GM23338 (cell line): ENCODE measurements around the gene AOPEP. TPM values are rescaled to one million over a fixed set of nuclear protein-coding genes. Genes with fewer than 3 reads are reported as not detected.

Experiments used
- ATAC-seq: fragments of 200-7000 bp; cut with Tn5 transposase; 3 replicates; pipeline ENCODE4 v1.9.1; 2020
- DNase-seq: peaks from one replicate; pipeline ENCODE4 v3.0.0-alpha.2; 2015; ENCODE audit warnings: low spot score
- H2AFZ ChIP-seq: fragments of 200-600 bp; sonication (generic); 2 replicates; pipeline ENCODE4 v1.8.0; 2016; ENCODE audit warnings: antibody characterized with exemption, mild to moderate bottlenecking, moderate library complexity
- H3F3A ChIP-seq: fragments of 200-600 bp; sonication (generic); replicated peaks from 2 replicates; pipeline ENCODE4 v1.8.0; 2017; ENCODE audit warnings: antibody characterized with exemption, mixed run types, low read depth
- H3K27ac ChIP-seq: fragments of 200-600 bp; sonication (generic); 2 replicates; pipeline ENCODE4 v1.6.1; 2016; ENCODE audit warnings: low read depth
- H3K27me3 ChIP-seq: fragments of 200-600 bp; sonication (generic); 2 replicates; pipeline ENCODE4 v1.8.0; 2016; ENCODE audit warnings: mild to moderate bottlenecking, mixed run types, moderate library complexity; ENCODE audit not compliant: insufficient read depth
- H3K36me3 ChIP-seq: fragments of 200-600 bp; sonication (generic); 2 replicates; pipeline ENCODE4 v1.8.0; 2016; ENCODE audit warnings: mild to moderate bottlenecking; ENCODE audit not compliant: insufficient read depth
- H3K4me1 ChIP-seq: fragments of 200-600 bp; sonication (generic); 2 replicates; pipeline ENCODE4 v1.8.0; 2016; ENCODE audit warnings: mild to moderate bottlenecking, moderate library complexity; ENCODE audit not compliant: insufficient read depth
- H3K4me2 ChIP-seq: fragments of 200-600 bp; sonication (generic); 2 replicates; pipeline ENCODE4 v1.7.1; 2017; ENCODE audit warnings: mixed run types
- H3K4me3 ChIP-seq: fragments of 200-600 bp; sonication (generic); 2 replicates; pipeline ENCODE4 v1.6.1; 2016; ENCODE audit warnings: mixed run types
- H3K79me2 ChIP-seq: fragments of 200-600 bp; sonication (generic); replicated peaks from 2 replicates; pipeline ENCODE4 v1.8.0; 2017; ENCODE audit warnings: mild to moderate bottlenecking; ENCODE audit not compliant: insufficient read depth
- H3K9me2 ChIP-seq: fragments of 200-600 bp; sonication (generic); 2 replicates; pipeline ENCODE4 v1.8.0; 2017; ENCODE audit not compliant: insufficient read depth
- H4K20me1 ChIP-seq: fragments of 200-600 bp; sonication (generic); replicated peaks from 2 replicates; pipeline ENCODE4 v1.8.0; 2017; ENCODE audit warnings: mild to moderate bottlenecking; ENCODE audit not compliant: insufficient read depth
- H3K27ac Mint-ChIP-seq: 2 replicates; pipeline ENCODE4 v1.8.0; 2020; ENCODE audit warnings: inconsistent platforms, mild to moderate bottlenecking, moderate library complexity, mixed read lengths
- H3K27me3 Mint-ChIP-seq: 3 replicates; pipeline ENCODE4 v1.8.0; 2022; ENCODE audit warnings: low read depth, mild to moderate bottlenecking, moderate library complexity, mixed read lengths, inconsistent platforms; ENCODE audit not compliant: insufficient read depth, poor library complexity
- H3K36me3 Mint-ChIP-seq: 3 replicates; pipeline ENCODE4 v1.8.0; 2021; ENCODE audit warnings: low read depth, mild to moderate bottlenecking, inconsistent platforms, moderate library complexity, mixed read lengths
- H3K4me1 Mint-ChIP-seq: 3 replicates; pipeline ENCODE4 v1.8.0; 2020; ENCODE audit warnings: mild to moderate bottlenecking, inconsistent platforms, mixed read lengths
- H3K4me3 Mint-ChIP-seq: 3 replicates; pipeline ENCODE4 v1.8.0; 2021; ENCODE audit warnings: moderate library complexity, mild to moderate bottlenecking, inconsistent platforms, mixed read lengths
- H3K9me3 Mint-ChIP-seq: 3 replicates; pipeline ENCODE4 v1.8.0; 2020; ENCODE audit warnings: moderate library complexity, mild to moderate bottlenecking, inconsistent platforms, mixed read lengths
- JUNB ChIP-seq: IDR thresholded peaks from one replicate; pipeline ENCODE4 v1.6.1; 2016; ENCODE audit warnings: antibody characterized with exemption; ENCODE audit not compliant: unreplicated experiment
- ZNF114 ChIP-seq: fragments of 250-450 bp; sonication (Bioruptor Pico); IDR thresholded peaks from 2 replicates; pipeline ENCODE4 v1.5.0; 2020; ENCODE audit warnings: mild to moderate bottlenecking, moderate library complexity
- ZNF462 ChIP-seq: fragments of 250-450 bp; sonication (Bioruptor Pico); IDR thresholded peaks from 2 replicates; pipeline ENCODE4 v1.5.0; 2020; ENCODE audit warnings: mild to moderate bottlenecking, moderate library complexity
- polyA plus RNA-seq: library from polyadenylated mRNA; unstranded; fragments of >200 nt; fragmentation: Nextera tagmentation; extraction: Ambion mirVana; gene quantifications from 2 replicates; pipeline ENCODE4 v1.2.1, GENCODE V29; 2016
- total RNA-seq: library from RNA; depleted of rRNA; stranded (reverse); fragments of >200 nt; shearing (Covaris generic); gene quantifications from 2 replicates; pipeline ENCODE4 v1.2.3, GENCODE V29; 2014

AOPEP gene
- total and polyA plus RNA-seq, 2 experiments from 2014 or later, result 7.0 to 16.5 TPM

- no peak for DNase-seq
- H3K27me3 ChIP-seq, result no peaks in the 10 kb centered on the region
- no peak overlapping the region for H3K27ac Mint-ChIP-seq
- no peaks in the 10 kb centered on the region for H3K36me3 ChIP-seq
- H3K9me2 ChIP-seq, result no peaks in the 10 kb centered on the region
- H3K4me1 ChIP-seq, result no peaks in the 10 kb centered on the region
- H2AFZ ChIP-seq, result no peak overlapping the region
- H3K4me2 ChIP-seq, result no peak overlapping the region
- no peak overlapping the region for H3K27ac ChIP-seq
- no peak for TF ChIP-seq ZNF114
- no peak for TF ChIP-seq ZNF462 (CRISPR knock-in tag)
- no peaks in the 10 kb centered on the region for H3K9me3 Mint-ChIP-seq
- no peaks in the 10 kb centered on the region for H3K36me3 Mint-ChIP-seq
- H4K20me1 ChIP-seq, result no peaks in the 10 kb centered on the region
- no peak overlapping the region for H3K4me3 ChIP-seq
- H3F3A ChIP-seq, result no peaks in the 10 kb centered on the region
- H3K4me3 Mint-ChIP-seq, result no peak overlapping the region
- ATAC-seq, result no peak
- peaks cover 6% of the 10 kb centered on the region for H3K27me3 Mint-ChIP-seq
- no peaks in the 10 kb centered on the region for H3K79me2 ChIP-seq
- H3K4me1 Mint-ChIP-seq, result peaks cover 36% of the 10 kb centered on the region
Measured at GRCh38 chr9:94973451-94973941, 247.0 kb downstream of the AOPEP start.

GRCh38 chr9:94974154-94974879 is 247.8 kb downstream of the AOPEP start:
- Mint-ChIP-seq H3K27me3 (peaks cover 6% of the 10 kb centered on the region), H3K27ac (no peak overlapping the region)
- no peak for ATAC-seq

More at GRCh38 chr9:94974154-94974879, 247.8 kb downstream of the AOPEP start:
- no peak for TF ChIP-seq JUNB
- H3K27ac ChIP-seq, result no peak overlapping the region
- Mint-ChIP-seq H3K9me3 (no peaks in the 10 kb centered on the region), H3K4me3 (no peak overlapping the region), H3K4me1 (peaks cover 36% of the 10 kb centered on the region), H3K36me3 (no peaks in the 10 kb centered on the region)
- no peaks in the 10 kb centered on the region for H3K27me3 ChIP-seq
- no peak for DNase-seq
- H3K36me3 ChIP-seq, result no peaks in the 10 kb centered on the region
- H3K4me1 ChIP-seq, result no peaks in the 10 kb centered on the region
- H3K79me2 ChIP-seq, result no peaks in the 10 kb centered on the region
- no peaks in the 10 kb centered on the region for H3F3A ChIP-seq
- H3K9me2 ChIP-seq, result no peaks in the 10 kb centered on the region
- no peaks in the 10 kb centered on the region for H4K20me1 ChIP-seq
- H3K4me3 ChIP-seq, result no peak overlapping the region
- H2AFZ ChIP-seq, result no peak overlapping the region
- H3K4me2 ChIP-seq, result no peak overlapping the region
